ENCODE data around the gene PDE6H. TPM values are rescaled to one million over a fixed set of nuclear protein-coding genes. Genes with fewer than 3 reads are reported as not detected.

The PDE6H gene
- total RNA-seq, 1 donor from 2014 or later, result not detected

DNA sequence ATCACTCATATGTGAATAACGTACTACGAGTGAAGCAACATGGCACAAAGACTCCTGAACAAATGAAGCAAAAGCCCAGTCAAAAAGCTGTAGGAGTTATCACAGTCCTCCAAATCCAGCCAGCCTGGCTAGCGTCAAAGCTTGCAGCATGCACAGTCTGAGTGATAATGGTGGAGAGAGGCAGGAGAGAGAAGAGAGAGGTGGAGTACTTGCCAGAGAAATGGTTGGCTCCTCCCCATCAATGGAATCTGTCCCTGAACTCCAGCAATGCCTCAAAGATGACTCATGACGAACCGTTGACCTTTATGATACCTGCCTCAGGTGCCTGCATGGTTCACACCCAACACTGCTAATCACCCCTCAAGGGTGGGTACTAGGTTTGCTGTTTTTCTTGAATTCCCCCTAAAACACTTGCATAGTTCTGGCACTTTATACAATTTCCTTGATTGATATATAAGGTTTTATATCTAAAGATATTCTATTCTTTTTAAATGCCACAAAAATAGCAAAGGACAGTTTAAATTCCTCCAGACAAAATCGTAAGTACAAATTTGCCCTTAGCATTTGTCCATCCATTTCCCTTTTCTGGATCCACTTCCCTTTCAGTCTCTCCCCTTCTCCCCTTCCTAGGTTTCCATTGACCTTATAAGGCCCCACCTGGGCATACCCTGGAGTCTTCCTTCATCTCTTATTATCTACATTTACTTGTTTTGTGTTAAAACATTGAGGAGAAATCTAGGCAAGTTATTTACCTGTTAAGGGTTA is 21.7 kb upstream of the PDE6H start:
- Mint-ChIP-seq H3K4me3 (no peak overlapping the region), H3K27ac (peak overlapping the region; percentile 75), H3K4me1 (peaks cover 56% of the 10 kb centered on the region), H3K36me3 (peaks cover under 1% of the 10 kb centered on the region), H3K9me3 (no peaks in the 10 kb centered on the region), H3K27me3 (ENCODE audit: low read depth) (no peaks in the 10 kb centered on the region)
- no peak for DNase-seq (ENCODE audit: low spot score in 2 of 2, unreplicated experiment in 2 of 2)
- TF ChIP-seq, protein P1, sequence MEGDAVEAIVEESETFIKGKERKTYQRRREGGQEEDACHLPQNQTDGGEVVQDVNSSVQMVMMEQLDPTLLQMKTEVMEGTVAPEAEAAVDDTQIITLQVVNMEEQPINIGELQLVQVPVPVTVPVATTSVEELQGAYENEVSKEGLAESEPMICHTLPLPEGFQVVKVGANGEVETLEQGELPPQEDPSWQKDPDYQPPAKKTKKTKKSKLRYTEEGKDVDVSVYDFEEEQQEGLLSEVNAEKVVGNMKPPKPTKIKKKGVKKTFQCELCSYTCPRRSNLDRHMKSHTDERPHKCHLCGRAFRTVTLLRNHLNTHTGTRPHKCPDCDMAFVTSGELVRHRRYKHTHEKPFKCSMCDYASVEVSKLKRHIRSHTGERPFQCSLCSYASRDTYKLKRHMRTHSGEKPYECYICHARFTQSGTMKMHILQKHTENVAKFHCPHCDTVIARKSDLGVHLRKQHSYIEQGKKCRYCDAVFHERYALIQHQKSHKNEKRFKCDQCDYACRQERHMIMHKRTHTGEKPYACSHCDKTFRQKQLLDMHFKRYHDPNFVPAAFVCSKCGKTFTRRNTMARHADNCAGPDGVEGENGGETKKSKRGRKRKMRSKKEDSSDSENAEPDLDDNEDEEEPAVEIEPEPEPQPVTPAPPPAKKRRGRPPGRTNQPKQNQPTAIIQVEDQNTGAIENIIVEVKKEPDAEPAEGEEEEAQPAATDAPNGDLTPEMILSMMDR (IDR thresholded peaks at IDR 0.05; ENCODE audit: unreplicated experiment), result no peak

DNA sequence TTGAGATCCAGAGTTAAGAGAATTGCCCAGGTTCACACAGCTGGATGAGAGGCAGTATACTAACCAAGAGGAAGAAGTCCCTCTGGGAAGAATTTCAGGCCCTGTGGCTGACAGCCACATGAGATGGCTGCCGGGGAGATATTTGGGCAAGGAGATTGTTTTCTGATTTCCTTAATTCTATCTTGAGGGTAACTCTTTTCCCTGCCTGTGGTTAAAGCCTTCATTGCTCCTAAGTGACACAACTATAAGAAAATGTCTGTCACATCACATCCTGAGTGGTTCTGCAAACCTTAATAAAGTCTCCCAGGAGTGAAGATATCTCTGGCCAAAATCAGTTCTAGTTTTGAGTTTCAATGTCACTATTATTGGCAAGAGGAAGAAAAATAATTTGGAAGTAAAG is 21.0 kb upstream of the PDE6H start:
- Mint-ChIP-seq H3K4me3 (no peak overlapping the region), H3K9me3 (no peaks in the 10 kb centered on the region)

DNA sequence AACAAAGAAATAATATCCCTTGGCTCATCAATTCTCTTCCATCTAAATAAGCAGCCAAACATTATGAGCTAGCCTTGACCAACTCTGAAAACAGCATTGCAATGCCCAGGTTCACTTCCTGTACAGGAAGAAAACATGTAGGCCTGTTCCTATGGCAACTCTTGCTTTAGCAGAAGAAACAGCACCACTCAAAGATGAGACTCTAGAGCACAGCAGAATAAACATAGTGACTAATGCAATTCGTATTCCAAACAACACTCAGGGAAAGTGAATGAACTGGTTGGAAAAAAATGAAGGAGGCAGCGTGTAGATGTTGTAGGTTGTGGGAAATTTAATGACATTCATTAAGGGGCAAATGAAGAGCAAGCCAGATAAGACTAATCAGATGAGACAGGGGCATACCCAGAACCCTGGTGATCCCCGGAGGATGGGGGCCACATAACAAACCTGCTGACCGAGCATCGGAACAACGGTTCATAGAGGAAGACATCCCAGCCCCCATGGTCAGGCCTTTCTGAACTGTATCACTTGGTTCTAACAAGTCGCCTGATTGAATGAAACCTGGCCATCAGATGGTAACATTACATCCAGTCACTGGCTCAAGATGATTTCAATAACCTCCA is 20.4 kb upstream of the PDE6H start:
- Mint-ChIP-seq H3K27me3 (ENCODE audit: low read depth) (no peaks in the 10 kb centered on the region), H3K27ac (no peak overlapping the region), H3K9me3 (no peaks in the 10 kb centered on the region), H3K36me3 (no peaks in the 10 kb centered on the region), H3K4me1 (peaks cover 54% of the 10 kb centered on the region), H3K4me3 (no peak overlapping the region)
- no peak for DNase-seq (ENCODE audit: low spot score in 2 of 2, unreplicated experiment in 2 of 2)
- TF ChIP-seq, protein P1 (IDR thresholded peaks at IDR 0.05; ENCODE audit: unreplicated experiment), result no peak

More for the DNA sequence above, 21.0 kb upstream of the PDE6H start:
- peak overlapping the region; percentile 62 for H3K27ac Mint-ChIP-seq
- DNase-seq (ENCODE audit: low spot score in 2 of 2, unreplicated experiment in 2 of 2), result no peak
- no peaks in the 10 kb centered on the region for H3K36me3 Mint-ChIP-seq
- H3K4me1 Mint-ChIP-seq, result peaks cover 56% of the 10 kb centered on the region
- H3K27me3 Mint-ChIP-seq (ENCODE audit: low read depth), result no peaks in the 10 kb centered on the region
- TF ChIP-seq, protein P1 (IDR thresholded peaks at IDR 0.05; ENCODE audit: unreplicated experiment), result no peak

DNA sequence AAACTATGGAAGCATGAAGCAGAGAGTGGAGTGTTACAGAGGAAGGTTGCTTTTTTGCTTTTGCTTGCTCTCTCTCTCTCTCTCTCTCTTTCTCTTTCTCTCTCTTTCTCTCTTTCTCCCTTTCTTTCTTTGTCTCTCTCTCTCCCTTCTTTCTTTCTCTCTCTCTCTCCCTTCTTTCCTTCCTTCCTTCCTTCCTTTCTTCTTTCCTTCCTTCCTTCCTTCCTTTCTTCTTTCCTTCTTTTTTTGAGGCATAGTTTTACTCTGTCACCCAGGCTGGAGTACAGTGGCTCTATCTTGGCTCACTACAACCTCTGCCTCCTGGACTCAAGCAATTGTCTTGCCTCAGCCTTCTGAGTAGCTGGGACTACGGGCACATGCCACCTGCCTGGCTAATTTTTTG is 19.1 kb upstream of the PDE6H start:
- no peak for DNase-seq (ENCODE audit: low spot score in 2 of 2, unreplicated experiment in 2 of 2)
- H3K4me1 Mint-ChIP-seq, result peaks cover 55% of the 10 kb centered on the region
- H3K4me3 Mint-ChIP-seq, result no peak overlapping the region
- peak overlapping the region; percentile 40 for H3K27ac Mint-ChIP-seq
- H3K27me3 Mint-ChIP-seq (ENCODE audit: low read depth), result no peaks in the 10 kb centered on the region
- TF ChIP-seq, protein P1 (IDR thresholded peaks at IDR 0.05; ENCODE audit: unreplicated experiment), result no peak
- no peaks in the 10 kb centered on the region for H3K36me3 Mint-ChIP-seq
- no peaks in the 10 kb centered on the region for H3K9me3 Mint-ChIP-seq

- TF ChIP-seq, protein P1 (IDR thresholded peaks at IDR 0.05; ENCODE audit: unreplicated experiment), result no peak
- H3K27ac Mint-ChIP-seq, result no peak overlapping the region
- no peaks in the 10 kb centered on the region for H3K27me3 Mint-ChIP-seq (ENCODE audit: low read depth)
- H3K4me3 Mint-ChIP-seq, result no peak overlapping the region
- H3K4me1 Mint-ChIP-seq, result peaks cover 53% of the 10 kb centered on the region
- H3K9me3 Mint-ChIP-seq, result no peaks in the 10 kb centered on the region
- H3K36me3 Mint-ChIP-seq, result no peaks in the 10 kb centered on the region
- DNase-seq (ENCODE audit: low spot score in 2 of 2, unreplicated experiment in 2 of 2), result no peak
These were observed 18.6 kb upstream of the PDE6H start for GRCh38 chr12:14954269-14954668.
